HT1080 (cell line): ENCODE results near the gene NAGA. TPM values are rescaled to one million over a fixed set of nuclear protein-coding genes. Genes with fewer than 3 reads are reported as not detected.
"Not testable (repeated sequence)": the region's sequence is repeated elsewhere in the genome, so short reads cannot be mapped to it uniquely, and the experiment has no call there.

Experiments
- DNase-seq: peaks from one replicate; pipeline ENCODE4 v3.0.0-alpha.2; 2015; ENCODE audit warnings: low read depth
- total RNA-seq: library from RNA; depleted of rRNA; stranded (reverse); fragments of >200 nt; shearing (Covaris generic); gene quantifications from 2 replicates; pipeline ENCODE4 v1.2.3, GENCODE V29; 2014

The NAGA gene
- total RNA-seq, 1 experiment from 2014 or later = 7.5 TPM

DNA sequence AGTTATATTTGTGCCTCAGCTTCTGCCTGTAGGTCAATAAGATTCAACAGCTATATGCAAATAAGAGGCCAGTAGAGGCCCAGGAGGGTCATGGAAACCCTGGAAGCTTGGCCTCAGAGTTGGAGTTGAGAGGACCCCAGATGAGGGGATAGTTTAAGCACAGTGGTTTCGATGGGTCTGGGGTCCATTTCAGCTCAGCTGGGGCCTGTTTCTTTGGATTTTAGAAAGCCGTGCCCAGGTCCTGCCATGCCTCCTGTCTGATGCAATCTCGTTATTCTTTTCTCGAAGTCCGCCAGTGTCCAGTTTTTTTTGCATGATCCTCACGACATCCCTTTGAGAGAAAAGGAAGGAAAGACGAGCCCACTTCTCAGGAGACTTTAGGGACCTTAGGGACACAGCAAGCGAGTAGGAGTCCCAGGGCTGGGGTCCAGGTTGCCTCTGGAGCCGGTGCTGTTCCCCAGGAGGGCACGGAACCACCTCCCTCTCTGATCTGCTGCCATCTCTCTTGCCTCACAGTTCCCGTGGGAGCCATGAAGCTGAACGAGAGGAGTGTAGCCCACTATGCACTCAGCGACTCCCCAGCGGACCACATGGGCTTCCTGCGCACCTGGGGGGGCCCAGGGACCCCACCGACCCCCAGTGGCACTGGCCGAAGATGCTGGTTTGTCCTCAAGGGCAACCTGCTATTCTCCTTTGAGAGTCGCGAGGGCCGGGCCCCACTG, 6.3 kb upstream of the NAGA start:
- no peak for DNase-seq

DNA sequence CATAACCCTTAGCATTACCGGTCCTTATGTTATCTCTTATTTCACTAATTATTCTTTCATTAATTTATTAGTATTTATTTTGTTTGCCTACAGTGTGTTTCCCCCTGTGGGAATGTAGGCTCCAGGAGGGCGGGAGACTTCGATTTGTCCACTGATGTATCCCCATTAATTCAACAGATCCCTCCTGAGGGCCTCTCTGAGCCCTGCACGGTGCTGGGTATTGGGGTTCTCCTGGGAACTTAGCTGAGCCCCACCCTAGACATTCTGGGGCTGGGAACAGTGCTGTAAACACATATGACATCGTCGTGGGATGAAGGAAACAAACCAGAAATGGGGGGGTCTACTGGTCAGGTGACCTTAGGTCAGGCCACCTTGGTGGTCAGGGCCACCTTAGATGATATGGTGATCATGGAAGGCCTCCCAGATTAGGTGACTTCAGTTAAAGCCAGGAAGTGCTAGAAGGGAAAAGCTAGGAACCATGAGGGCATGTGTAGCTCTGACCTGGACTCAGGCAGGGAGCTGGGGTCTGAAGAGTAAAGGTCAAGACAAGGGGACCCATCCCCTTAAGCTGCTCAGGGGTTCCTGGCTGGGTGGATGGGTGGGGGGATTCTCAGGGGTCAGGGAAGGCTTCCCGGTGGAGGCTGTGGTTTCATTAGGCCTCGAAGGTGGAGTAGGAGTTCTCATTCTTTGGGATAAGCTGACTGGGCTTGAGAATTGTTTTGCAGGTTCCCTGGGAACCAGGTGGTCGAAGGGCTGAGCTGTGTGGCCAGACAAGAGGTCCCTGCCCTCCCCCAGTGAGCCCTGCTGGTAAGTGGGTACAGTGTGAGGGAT, 4.4 kb upstream of the NAGA start:
- no peak for DNase-seq

DNA sequence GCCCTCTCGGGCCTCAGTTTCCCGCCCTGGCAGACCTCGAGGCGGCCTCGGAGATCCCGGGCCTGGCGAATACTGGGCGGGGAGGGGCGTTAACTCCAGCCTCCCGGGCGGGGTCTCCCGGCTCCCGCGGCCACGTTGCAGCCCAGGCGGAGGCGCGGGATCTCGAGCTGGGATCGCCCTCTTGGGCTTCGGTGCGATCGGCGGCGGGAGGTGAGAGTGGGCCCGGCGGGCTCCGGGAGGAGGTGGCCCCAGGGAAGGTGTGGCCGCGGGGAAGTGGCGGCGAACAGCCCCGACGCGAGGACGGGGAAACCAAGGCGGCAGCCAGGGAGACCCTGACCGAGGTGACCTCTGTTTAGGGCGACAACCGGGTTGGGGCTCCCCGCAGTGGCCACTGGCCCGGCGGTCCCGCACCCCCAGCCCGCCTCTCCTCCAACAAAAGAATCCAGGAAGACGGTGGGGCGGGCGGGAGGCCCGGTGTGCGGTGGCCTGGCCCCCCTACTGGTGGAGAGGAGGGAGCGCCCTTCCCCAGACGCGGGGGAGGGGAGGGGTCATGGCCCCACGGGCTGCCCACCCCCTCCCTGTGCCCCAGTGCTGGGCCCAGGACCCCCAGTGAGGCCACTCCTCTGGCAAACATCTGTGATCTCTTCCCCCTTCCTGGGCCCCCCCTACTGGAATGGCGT, 3.7 kb upstream of the NAGA start, which contains the start of gene PHETA2:
Gene PHETA2 (plus strand): TSS at position 117 of the 680 bp plus-strand sequence. CDS start 3,046 bp downstream, outside the sequence.
- no peak for DNase-seq

DNA sequence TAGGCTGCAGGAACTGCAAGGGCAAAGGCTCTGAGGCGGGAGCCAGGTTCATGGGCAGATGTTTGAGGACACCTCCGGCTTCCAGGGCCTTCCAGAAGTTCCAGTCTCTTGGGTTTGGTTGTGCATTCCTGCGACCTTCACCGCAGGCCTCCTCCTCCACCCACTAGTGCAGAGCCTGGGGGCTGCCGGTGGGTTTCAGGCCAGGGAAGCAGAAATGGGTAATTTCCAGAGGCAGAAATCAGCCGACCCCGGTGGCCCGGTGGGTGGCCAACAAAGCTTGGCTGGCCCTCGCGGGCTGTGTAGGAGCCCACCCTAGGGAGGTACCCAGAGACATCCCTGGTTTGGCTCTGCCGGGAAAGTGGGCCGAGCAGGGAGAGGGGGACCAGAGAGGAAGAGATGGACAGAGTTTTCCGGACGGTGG, 3.0 kb upstream of the NAGA start:
- DNase-seq = no peak

DNA sequence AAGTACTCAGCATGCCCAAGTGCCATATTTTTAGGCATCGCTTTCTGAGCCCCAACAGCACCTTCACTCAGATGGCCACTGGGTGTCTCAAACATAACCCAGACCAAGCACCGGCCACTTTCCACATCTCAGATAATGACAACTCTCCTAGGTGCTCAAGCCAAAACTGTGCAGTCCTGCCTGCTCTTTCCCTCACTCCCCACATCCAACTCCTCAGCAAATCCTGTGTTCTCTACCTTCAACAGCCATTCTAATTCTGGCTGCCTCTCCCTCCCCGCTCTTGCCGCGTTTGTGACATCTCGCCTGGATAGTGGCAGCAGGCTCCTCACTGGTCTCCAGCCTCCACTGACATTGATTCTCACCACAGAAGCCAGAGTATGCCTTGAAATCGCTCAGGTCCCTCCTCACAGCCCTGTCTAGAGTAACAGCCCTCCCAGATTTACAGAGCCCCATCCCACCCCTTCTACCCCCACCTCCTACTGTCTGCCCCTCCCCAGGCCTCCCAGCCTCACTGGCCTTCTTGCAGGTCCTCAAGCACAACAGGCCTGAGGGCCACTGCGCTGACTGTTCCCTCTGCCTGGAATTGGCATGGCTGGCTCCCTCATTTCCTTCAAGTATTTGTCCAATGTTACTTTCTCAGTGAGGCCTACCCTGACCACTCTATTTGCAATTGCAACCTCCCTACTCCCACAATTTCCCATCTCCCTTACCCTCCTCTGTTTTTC, 2.2 kb upstream of the NAGA start:
- DNase-seq = no peak

DNA sequence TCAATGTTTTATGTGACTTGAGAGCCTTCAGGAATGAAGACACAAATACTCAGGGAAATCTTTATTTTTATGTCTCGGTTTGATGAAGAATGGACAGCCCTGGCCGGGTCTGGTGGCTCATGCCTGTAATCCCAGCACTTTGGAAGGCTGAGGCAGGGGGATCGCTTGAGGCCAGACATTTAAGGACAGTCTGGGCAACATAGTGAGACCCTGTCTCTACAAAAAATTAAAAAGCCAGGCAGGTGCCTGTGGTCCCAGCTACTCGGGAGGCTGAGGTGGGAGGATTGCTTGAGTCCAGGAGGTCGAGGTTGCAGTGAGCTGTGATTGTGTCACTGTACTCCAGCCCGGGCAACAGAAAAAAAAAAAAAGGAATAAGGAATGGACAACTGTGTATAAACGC, 896 bp upstream of the NAGA start:
- not testable (repeated sequence) for DNase-seq

DNA sequence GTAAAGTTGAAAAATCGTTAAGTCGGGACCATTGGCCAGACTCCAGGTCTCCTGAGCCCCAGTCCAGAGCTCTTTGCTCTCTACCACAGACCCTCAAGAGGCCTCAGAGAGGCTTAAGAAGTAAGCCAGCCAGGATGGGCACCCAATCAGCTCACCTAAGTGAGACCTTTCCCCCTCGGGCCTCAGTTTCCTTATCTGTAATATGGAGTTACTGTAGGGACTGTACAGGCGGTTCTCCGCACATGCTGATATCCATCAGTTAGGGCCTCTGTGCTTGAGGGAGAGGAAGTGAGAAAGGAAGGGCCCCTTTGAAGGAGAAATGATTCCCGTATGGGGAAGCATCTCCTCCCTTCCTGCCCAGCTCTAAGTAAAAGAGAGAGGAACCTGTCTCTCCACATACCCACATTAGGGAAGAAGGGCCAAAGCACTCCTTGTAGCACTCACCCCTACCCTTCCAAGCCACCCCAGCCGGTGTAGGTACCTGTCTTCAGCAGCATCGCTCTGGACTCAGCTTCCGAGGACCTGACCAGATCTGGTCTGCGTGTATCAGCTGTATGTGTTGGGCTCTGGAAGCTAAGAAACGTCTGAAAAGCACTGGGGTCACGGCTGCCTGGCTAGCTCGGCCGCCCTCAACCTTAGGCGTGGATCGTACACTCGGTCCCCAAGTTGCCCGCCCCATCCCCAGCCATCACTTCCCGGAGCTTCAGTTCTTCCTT, 653 bp downstream of the NAGA start:
- no peak for DNase-seq

DNA sequence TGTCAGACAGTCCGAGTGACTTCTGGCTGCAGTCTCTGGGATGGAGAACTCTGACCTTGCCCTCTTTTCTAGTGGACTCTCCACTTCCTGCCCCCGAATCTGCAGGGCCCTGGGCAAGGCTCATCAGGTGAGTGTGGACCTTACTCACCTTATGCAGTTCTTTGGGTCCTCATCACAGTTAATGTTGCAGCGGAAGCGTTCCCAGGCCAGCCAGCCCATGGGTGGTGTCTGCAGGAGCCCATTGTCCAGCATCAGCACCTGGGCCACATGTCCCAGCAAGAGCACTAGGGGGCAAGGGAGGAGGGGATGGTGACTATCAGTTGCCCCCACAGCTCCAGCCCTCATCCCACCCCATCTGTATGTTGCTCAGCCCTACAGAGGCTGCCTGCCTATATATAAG, 2.3 kb downstream of the NAGA start:
- no peak for DNase-seq

DNA sequence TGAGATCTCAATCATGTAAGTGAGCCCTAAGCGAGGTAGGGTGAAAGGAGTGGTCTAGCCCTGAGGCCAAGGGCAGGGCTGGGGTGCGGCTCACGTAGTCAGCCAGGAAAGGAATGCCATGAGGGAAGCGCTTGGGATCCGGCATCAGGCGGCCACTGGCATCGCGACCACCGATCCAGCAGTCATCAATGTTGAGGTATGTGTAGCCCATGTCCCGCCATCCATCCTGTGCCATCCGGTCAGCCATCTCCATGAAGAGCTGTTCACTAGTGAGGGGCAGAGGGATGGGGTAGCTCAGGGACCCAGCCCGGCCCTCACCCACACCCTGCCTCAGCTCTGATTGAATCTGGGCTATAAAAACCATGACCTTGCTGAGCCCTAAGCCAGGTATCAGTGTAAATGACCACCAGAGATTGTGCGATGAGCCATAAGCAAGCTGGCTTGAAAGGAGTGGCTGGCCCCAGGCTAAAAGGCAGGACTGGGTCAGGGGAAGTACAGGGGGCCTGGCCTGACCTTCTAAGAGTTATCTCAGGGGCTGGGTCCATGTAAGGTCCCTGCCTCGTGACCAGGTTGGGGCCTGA, 2.9 kb downstream of the NAGA start:
- DNase-seq = no peak

DNA sequence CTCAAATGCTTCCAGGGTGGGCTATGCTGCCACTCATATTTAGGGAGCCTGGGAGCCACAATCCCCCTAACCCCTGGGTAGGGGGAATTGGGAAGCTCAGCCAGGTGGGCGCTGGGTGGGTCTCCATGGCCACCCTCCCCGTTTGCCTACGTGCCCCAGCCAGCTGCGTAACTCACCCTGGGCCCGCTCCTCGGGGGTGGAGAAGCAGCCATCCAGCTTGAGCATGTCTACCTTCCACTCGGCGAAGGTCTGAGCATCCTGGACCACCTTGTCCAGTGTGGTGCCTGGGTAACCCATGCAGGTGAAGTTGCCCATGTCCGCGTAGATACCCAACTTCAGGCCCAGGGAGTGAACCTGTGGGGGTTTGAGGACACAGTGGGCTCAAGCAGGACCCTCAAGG, 3.7 kb downstream of the NAGA start:
- DNase-seq = no peak

DNA sequence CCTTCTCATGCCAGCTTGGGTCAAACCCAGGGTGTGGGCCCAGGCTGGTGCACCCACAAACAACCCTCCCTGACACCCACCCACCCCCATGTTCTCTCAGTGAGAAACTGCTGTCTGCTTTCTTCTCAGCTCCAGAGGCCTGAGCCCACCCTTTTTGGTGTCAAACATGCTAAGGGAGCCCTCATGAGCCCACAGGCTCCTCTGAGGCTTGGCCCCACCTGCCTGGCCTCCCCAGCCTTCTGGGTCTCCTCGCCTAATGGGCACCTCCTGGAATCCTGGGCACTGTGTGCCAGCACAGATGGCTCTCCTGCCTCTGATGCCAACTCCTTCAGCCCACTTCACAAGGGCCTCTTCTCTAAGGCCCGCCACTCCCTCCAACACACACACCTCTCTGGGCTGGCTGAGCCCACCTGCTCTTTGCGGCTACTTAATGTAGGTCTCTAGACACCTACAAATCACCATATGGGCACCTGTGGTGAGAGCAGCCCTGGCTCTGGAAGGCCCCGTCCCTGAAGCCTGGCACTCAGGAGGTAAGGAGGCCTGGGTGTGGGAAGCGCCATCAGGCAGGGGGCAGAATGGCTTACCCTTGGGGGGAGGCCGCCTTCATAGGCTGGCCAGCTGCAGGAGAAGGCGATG, 4.4 kb downstream of the NAGA start:
- DNase-seq = no peak

DNA sequence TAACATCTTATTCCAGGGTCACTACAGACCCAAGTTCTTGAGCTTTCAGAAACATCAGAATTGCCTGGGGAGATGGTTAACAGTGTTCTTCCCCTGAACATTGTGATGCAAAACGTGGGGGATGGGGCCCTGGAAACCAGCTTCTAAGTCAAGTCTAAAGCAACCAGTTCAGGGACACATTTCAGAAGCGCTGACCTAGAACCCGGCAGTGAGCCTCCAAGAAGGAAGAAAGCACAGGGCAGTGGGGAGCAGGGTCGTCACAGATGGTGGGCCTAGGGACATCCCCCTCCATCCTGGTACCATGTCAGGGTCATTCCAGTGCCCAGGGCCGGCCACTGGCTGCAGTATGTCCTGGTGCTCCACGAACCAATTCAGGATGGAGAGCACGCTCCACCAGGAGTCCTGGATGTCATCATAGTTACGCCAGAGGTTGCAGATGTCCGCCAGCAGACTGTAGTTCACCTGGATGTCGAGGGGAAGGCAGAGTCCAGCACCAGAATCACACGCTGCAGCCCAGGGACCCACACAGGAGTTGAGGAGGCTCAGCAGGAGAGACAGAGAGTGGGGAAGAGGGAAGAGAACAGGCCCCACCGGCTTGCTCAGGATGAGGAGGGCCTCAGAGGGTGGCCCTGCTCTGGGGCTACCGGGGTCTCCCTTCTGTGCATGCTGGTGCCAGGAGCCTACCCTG, 5.0 kb downstream of the NAGA start:
- DNase-seq = no peak

DNA sequence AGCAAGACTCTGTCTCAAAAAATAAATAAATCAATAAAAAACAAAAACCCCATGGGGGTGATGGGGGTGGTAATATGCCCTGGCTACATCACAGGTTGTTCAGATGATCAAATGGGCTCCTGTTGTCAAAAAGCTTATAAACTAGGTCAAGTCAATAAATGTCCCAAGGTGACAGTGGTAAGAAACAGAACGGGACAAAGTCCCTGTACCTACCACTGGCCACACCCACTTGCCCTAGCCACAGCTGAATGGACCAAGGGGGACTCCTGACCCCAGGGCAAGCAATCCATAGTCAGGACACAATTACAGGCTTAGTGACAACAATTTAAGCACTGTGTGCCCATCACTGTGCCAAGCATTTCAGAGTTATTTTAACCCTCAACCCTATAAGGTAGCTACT, 6.0 kb downstream of the NAGA start:
- DNase-seq = no peak

DNA sequence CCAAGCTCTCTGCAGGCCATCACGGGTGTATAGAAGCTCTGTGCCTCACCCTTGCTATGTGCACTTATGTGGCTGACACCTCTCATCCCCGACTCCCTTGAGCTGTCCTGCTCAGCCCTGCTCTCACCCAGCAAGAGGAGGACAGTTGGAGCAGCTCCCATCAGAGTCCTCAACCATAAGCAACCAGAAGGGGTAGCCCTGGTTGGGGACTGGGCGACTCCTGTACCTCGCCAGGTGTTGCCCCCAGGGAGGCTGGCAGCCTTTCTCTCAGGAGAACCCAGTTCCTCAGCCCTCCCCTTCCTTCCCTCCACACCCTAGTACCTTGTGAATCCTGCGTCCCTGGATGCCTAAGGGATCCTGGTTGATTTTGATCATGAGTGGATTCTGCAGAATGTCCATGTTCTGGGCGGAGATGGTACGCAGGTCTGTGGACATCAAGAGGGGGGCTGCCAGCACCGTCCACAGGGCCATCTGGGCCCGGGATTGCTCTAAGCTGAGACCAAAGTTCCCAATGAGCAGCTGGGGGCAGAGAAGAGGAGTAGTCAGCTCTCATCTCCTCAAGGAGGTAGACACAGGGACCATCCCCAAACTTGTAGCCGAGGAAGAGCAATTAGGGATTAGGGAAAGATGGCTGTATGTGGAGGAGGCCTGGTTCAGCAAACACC, 8.0 kb downstream of the NAGA start:
- DNase-seq = no peak

DNA sequence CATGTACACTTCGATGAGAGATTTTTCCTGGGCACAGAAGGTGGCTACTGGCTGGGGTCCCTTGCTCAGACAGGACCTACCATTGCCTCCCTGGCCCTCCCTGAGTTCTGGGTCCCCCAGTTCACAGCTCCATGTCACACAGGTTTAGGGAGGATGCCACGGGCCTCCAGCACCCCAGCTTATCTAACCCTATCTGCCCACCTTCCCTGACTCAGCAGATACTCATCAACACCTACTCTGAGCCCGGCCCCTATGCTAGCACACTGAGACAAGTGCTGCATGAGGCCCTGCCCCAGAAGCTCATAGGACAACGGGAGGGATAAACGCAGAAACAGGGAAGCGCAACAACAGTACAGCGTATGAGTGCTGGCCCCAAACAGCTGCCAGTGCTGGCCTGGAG, 9.6 kb downstream of the NAGA start:
- no peak for DNase-seq

DNA sequence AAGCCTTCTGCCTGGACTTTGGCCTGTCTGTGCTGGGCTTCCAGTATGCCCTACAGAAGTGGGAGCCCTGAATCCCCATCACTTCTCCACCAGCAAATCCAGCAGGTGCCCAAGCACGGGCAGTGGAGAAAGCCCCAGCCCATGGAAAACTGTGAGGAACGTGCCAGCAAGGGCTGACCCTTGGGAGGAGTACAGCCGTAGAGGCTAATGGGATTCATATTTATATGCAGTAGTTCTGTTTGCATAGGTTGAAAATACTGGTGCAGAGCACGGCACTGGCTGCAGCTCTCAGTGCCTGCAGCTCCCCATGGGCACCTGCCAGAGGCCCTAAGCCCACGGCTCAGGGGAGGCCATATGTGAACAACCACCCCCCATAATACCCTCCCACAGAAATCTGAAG, 10.1 kb downstream of the NAGA start:
- DNase-seq = no peak

DNA sequence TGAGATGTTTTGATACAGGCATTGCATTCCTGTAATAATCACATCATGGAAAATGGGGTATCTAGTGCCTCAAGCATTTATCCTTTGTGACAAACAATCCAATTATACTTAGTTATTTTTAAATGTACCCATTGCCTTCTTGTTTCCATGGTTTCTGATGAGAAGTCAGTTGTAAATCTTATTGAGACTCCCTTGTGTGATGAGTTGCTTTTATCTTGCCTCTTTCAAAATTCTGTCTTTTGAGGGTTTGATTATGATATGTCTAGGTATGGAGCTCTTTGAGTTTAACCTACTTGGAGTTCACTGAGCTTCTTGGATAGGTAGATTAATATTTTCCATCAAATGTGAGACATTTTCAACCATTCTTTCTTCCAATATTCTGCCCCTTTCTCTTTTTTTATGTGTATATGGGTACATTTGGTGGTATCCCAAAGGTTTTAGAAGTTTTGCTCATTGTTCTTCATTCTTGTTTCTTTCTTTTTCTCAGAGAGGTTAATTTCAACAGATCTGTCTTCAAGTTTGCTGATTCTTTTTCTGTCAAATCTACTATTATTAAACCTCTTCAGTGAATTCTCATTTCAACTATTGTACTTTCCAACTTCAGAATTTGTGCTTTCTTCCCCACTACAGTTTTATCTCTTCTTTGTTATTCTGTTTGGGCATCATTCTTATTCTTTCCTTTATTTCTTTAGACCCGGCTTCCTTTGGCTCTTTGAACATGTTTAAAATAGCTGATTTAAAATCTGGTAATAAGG, 13.7 kb downstream of the NAGA start:
- no peak for DNase-seq

DNA sequence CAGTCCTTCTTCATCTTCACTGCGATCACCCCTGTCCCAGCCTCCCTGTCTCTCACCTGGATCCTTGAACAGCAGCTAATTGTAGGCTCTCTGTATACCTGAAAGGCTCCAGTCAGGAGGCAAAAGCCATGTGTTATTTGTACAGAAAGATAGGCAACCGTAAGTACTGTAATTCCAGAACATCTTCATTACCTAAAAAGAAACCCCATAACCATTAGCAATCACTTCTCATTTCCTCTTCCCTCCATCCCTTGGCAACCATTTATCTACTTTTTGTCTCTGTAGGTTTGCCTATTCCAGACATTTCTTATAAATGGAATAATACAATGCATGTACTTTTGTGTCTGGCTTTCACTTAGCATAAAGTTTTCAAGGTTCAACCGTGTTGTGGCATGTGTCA, 17.8 kb downstream of the NAGA start:
- DNase-seq = no peak
